Measurements from ENCODE around the gene SPG7.

Gene SPG7

DNA sequence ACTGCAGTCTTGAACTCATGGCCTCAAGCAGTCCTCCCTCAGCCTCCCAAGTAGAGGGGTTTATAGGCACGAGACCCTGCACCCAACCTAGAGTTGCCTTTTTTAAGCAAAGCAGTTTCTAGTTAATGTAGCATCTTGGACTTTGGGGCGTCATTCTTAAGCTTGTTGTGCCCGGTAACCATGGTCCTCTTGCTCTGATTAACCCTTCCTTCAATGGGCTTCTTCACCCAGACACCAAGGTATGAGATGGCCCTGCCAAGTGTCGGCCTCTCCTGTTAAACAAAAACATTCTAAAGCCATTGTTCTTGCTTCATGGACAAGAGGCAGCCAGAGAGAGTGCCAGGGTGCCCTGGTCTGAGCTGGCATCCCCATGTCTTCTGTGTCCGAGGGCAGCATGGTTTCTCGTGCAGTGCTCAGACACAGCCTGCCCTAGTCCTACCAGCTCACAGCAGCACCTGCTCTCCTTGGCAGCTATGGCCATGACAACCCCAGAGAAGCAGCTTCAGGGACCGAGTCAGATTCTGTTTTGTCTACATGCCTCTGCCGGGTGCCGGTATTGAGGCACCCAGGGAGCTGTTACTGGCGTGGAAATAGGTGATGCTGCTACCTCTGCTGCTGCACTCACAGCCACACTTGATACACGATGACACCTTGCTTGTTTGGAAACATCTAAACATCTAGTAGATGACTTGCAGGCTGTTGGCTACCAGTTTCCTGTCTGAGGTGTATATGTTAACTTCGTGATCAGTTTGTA lies 55.6 kb downstream of the SPG7 start:
- in situ Hi-C loops (cut with HindIII; ENCODE audit: low sequenced_read_pairs) = no loop called here
- TF ChIP-seq, protein P1, sequence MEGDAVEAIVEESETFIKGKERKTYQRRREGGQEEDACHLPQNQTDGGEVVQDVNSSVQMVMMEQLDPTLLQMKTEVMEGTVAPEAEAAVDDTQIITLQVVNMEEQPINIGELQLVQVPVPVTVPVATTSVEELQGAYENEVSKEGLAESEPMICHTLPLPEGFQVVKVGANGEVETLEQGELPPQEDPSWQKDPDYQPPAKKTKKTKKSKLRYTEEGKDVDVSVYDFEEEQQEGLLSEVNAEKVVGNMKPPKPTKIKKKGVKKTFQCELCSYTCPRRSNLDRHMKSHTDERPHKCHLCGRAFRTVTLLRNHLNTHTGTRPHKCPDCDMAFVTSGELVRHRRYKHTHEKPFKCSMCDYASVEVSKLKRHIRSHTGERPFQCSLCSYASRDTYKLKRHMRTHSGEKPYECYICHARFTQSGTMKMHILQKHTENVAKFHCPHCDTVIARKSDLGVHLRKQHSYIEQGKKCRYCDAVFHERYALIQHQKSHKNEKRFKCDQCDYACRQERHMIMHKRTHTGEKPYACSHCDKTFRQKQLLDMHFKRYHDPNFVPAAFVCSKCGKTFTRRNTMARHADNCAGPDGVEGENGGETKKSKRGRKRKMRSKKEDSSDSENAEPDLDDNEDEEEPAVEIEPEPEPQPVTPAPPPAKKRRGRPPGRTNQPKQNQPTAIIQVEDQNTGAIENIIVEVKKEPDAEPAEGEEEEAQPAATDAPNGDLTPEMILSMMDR (IDR thresholded peaks at IDR 0.05; ENCODE audit: low read depth, low read length) = no peak
- H3K4me3 ChIP-seq (ENCODE audit: low read depth, low read length) = no peak overlapping the region
- no peak for DNase-seq (ENCODE audit: low read depth, low spot score)

DNA sequence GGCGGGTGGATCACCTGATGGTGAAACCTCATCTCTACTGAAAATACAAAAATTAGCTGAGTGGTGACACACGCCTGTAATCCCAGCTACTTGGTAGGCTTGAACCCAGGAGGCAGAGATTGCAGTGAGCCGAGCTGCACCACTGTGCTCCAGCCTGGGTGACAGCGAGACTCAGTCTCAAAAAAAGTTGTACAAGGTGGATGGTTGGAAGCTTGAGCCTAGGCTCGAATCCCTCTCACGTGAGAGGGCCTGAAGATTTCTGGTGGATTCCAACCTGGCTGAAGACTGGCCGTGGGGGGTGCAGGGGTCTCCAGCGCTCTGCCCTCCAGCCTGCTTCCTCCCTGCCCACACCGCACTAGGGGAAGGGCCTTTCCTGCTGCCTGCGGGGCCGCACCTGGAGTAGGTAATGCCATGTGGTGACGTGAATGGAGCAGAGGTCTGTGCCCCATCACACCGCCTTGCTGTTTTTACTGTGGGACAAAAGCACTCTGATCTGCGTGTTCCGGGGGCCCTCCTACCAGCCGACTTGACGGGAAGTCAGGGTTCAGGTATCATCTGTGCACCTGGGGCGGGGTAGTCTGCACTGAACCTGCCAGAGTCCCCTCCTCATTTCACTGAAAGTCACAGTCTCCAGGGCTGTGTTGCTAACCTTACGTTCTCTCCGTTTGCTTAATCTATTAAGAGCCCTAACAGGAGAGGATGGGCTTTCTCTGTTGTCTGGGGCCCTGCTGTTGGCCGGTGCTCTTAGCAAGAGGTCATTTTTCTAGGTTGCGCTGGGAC lies 56.5 kb downstream of the SPG7 start:
- DNase-seq (ENCODE audit: low read depth, low spot score) = no peak
- TF ChIP-seq, protein P1 (IDR thresholded peaks at IDR 0.05; ENCODE audit: low read depth, low read length) = no peak
- H3K4me3 ChIP-seq (ENCODE audit: low read depth, low read length) = no peak overlapping the region
- in situ Hi-C loops (cut with HindIII; ENCODE audit: low sequenced_read_pairs) = no loop called here

DNA sequence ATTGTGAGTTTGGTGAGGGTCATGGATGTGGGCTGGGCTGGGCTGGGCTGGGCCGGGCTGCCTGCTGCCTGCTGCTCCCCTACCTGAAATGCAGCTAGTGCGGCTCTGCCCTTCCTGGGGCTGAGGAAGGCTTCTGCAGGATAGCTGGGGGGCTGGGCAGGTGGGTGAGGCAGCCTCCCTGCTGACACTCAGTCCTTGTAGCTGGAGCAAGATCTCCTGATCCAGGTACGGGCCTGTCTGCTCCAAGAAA lies 57.0 kb downstream of the SPG7 start:
- in situ Hi-C loops (cut with HindIII; ENCODE audit: low sequenced_read_pairs) = no loop called here
- no peak overlapping the region for H3K4me3 ChIP-seq (ENCODE audit: low read depth, low read length)
- no peak for DNase-seq (ENCODE audit: low read depth, low spot score)
- TF ChIP-seq, protein P1 (IDR thresholded peaks at IDR 0.05; ENCODE audit: low read depth, low read length) = no peak

DNA sequence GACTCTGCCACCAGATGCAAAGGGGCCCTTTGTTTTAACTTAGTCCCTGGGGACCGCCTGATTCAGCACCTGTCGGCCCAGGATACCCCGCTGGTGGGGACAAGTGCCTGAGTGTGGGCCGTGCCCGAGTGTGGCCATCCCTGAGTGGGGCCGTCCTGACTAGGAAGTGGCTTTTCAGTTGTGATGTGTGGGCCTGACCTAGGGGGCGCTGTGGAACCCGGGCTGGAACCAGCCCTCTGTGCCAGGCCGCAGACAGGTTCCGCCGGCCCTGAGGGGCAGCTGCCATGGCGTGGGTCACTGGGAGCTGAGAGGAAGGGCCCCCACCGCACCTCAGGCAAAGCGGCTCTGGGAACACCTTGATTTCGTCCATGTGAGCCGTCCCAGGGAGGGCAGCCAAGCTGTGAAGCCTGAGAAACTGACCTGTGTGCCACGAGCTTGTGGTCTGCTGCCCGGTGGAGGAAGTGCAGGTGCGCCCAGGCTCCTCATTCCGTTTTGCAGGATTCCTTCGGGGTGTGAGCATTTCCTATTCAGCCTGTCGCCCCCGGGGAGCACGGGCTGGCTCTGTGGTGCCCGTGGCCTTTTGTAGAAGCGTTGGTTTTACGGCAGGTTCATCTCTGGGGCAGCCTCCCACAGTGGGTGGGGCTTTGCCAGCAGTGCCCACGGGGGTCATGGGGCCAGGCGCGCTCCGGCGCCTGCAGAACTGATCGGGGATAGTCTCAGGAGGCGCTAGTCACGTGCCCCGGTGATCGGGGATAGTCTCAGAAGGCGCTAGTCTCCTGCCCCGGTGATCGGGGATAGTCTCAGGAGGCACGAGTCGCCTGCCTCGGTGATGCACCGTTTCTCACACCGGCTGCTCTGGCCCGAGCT lies 57.5 kb downstream of the SPG7 start:
- H3K4me3 ChIP-seq (ENCODE audit: low read depth, low read length) = peak overlapping the region; percentile 12
- in situ Hi-C loops (cut with HindIII; ENCODE audit: low sequenced_read_pairs) = no loop called here
- TF ChIP-seq, protein P1 (IDR thresholded peaks at IDR 0.05; ENCODE audit: low read depth, low read length) = peak; percentile 72
- DNase-seq (ENCODE audit: low read depth, low spot score) = peak; percentile 43

DNA sequence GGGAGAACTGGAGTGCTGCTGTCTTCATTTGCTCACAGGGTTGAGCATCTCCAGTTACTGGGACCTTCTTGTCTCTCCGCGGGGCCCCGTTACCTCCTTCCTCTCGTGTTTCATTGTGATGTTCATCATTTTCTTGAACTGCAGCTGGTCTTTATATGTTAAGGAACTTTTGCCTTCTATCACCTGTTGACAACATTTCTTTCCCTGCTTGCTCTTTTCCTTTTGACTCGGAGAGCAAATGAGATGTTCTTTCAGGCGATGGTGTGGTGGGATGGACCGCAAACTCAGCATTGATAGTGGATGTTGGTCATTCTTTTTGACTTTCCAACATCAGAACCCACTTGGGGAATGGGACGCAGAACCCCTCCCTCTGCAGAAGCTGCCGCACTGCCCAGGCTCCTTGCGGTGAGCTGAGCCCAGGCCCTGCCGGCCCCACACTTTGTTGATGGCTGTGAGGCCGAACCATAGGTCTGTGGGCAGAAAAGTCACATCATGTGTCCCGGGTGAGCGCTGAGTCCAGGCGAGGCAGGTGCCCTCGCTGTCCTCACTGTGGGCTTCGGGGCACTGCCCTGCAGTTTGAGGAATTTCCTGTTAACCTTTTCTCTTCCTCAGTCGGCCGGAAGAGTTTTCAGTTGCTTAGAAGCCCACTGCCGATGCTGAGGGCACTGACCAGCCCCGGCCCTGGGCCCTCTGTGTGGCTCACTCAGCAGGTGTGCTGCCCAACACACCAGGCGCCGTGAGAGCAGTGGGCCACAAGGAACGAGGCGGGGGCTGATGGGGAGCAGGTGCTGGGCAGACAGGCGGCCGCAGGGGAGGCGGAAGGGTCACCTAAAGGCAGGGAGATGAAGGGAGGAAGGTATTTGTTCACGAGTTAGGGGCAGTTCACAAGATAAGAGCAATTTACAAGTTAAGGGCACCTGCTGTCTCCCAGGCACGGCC lies 59.7 kb downstream of the SPG7 start:
- in situ Hi-C loops (cut with HindIII; ENCODE audit: low sequenced_read_pairs) = no loop called here
- no peak for DNase-seq (ENCODE audit: low read depth, low spot score)
- no peak overlapping the region for H3K4me3 ChIP-seq (ENCODE audit: low read depth, low read length)
- TF ChIP-seq, protein P1 (IDR thresholded peaks at IDR 0.05; ENCODE audit: low read depth, low read length) = no peak

Data from astrocyte of the spinal cord (primary cell).